DND-41 (cell line): ENCODE results near the gene PARP4.
"Not testable (repeated sequence)": the region's sequence is repeated elsewhere in the genome, so short reads cannot be mapped to it uniquely, and the experiment has no call there.

Experiments
- ATAC-seq: fragments of 200-7000 bp; cut with Tn5 transposase; 3 replicates; pipeline ENCODE4 v1.9.1; 2021; ENCODE audit warnings: low read depth; ENCODE audit not compliant: insufficient read depth
- DNase-seq: peaks from one replicate; pipeline ENCODE4 v3.0.0-alpha.2; 2020
- H2AFZ ChIP-seq: 2 replicates; pipeline ENCODE4 v1.6.0; 2012; ENCODE audit warnings: low read depth, low read length
- H3K27ac ChIP-seq: 2 replicates; pipeline ENCODE4 v1.5.1; 2012; ENCODE audit warnings: low read length, inconsistent platforms
- H3K27me3 ChIP-seq: fragments of 200-600 bp; sonication (generic); 2 replicates; pipeline ENCODE4 v1.6.0; 2012; ENCODE audit warnings: low read length, mild to moderate bottlenecking, inconsistent platforms; ENCODE audit not compliant: insufficient read depth, poor library complexity
- H3K36me3 ChIP-seq: 2 replicates; pipeline ENCODE4 v1.5.1; 2012; ENCODE audit warnings: low read length, inconsistent platforms; ENCODE audit not compliant: insufficient read depth
- H3K4me1 ChIP-seq: 2 replicates; pipeline ENCODE4 v1.5.1; 2012; ENCODE audit warnings: mild to moderate bottlenecking, low read length; ENCODE audit not compliant: insufficient read depth
- H3K4me2 ChIP-seq: 2 replicates; pipeline ENCODE4 v1.6.0; 2012; ENCODE audit warnings: mild to moderate bottlenecking, moderate library complexity, low read length, inconsistent platforms; ENCODE audit not compliant: insufficient read depth
- H3K4me3 ChIP-seq, 2 experiments: fragments of 200-600 bp in 1 of 2; shearing (Covaris generic) in 1 of 2; 2 replicates each; pipeline ENCODE4 v1.5.1; 2012 to 2016; ENCODE audit warnings: inconsistent platforms in 2 of 2, low read length in 2 of 2, mild to moderate bottlenecking in 2 of 2, low read depth in 1 of 2, moderate library complexity in 1 of 2
- H3K79me2 ChIP-seq: 2 replicates; pipeline ENCODE4 v1.6.0; 2012; ENCODE audit warnings: low read length, inconsistent platforms; ENCODE audit not compliant: insufficient read depth
- H3K9ac ChIP-seq: 2 replicates; pipeline ENCODE4 v1.6.0; 2012; ENCODE audit warnings: low read depth, mild to moderate bottlenecking, inconsistent platforms, low read length, moderate library complexity
- H3K9me3 ChIP-seq: 2 replicates; pipeline ENCODE4 v1.5.1; 2012; ENCODE audit warnings: low read length, moderate library complexity, mild to moderate bottlenecking, inconsistent platforms; ENCODE audit not compliant: insufficient read depth, severe bottlenecking
- H4K20me1 ChIP-seq: 2 replicates; pipeline ENCODE4 v1.6.0; 2012; ENCODE audit warnings: low read length; ENCODE audit not compliant: insufficient read depth
- CTCF ChIP-seq: IDR thresholded peaks from 2 replicates; pipeline ENCODE4 v1.5.1; 2012; ENCODE audit warnings: borderline replicate concordance, low read length, moderate library complexity, mild to moderate bottlenecking; ENCODE audit not compliant: poor library complexity, severe bottlenecking; ENCODE audit errors: extremely low read depth
- EZH2 ChIP-seq: IDR thresholded peaks from 3 replicates; pipeline ENCODE4 v1.6.1; 2012; ENCODE audit warnings: borderline replicate concordance, low read depth, mild to moderate bottlenecking, moderate library complexity, low read length, inconsistent platforms; ENCODE audit not compliant: severe bottlenecking

Gene PARP4

GRCh38 chr13:24493356-24493755, 19.2 kb downstream of the PARP4 start:
- no peaks in the 10 kb centered on the region for H3K9me3 ChIP-seq
- no peak for ATAC-seq
- no peak overlapping the region for H2AFZ ChIP-seq
- H3K9ac ChIP-seq = no peak overlapping the region
- no peaks in the 10 kb centered on the region for H3K27me3 ChIP-seq
- TF ChIP-seq EZH2 (no peak), CTCF (no peak)
- H4K20me1 ChIP-seq = no peaks in the 10 kb centered on the region
- DNase-seq = no peak
- no peaks in the 10 kb centered on the region for H3K79me2 ChIP-seq
- no peak overlapping the region for H3K4me2 ChIP-seq
- no peaks in the 10 kb centered on the region for H3K4me1 ChIP-seq
- no peak overlapping the region for H3K4me3 ChIP-seq
- peaks cover 84% of the 10 kb centered on the region for H3K36me3 ChIP-seq
- no peak overlapping the region for H3K27ac ChIP-seq

DNA sequence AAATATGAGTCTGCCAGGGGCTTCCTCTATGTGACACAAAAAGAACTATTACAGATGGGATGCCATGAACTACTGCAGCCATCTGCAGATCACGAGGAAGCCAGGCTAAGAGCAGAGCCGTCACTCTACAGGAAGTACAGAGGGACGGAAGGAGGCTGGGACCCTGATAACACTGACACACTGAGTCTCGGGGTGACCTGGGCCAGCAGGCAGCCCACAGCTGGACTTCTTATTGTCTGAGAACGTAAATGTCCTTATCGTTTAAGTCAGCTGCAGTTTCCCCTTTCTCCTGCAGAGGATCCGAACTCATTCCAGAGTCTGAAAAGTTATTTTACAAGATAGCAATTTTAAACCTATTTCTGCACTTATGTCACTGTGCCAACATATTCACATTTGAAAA, 20.7 kb downstream of the PARP4 start:
- no peaks in the 10 kb centered on the region for H3K27me3 ChIP-seq
- H3K79me2 ChIP-seq = no peaks in the 10 kb centered on the region
- no peak overlapping the region for H3K4me3 ChIP-seq
- H3K9me3 ChIP-seq = no peaks in the 10 kb centered on the region
- TF ChIP-seq EZH2 = no peak
- TF ChIP-seq CTCF = peak; percentile 9
- H2AFZ ChIP-seq = no peak overlapping the region
- H3K27ac ChIP-seq = no peak overlapping the region
- no peak overlapping the region for H3K4me2 ChIP-seq
- no peak for ATAC-seq
- peaks cover 72% of the 10 kb centered on the region for H3K36me3 ChIP-seq
- H4K20me1 ChIP-seq = no peaks in the 10 kb centered on the region
- no peaks in the 10 kb centered on the region for H3K4me1 ChIP-seq
- DNase-seq = no peak
- no peak overlapping the region for H3K9ac ChIP-seq

DNA sequence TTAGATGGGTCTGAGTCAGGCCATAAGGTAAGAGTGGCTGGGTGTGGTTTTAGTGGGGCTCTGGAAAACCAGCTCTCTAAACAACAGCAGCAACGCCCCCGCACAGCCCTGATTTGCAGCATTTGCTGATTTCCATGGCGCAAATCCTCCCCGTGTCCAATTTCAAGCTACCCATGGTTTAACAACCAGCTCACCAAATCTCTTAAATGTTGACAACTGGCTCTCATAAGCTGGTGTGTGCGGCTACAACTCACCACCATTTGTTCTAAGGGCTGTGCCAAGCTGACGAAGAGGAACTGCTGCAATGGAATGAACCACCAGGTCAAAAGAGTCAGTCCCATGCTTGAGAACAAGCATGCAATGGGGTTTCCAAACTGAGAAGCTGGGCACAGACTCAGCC, 22.9 kb downstream of the PARP4 start:
- Histone ChIP-seq H3K4me1 (no peaks in the 10 kb centered on the region), H3K27ac (no peak overlapping the region), H3K79me2 (no peaks in the 10 kb centered on the region), H3K4me2 (no peak overlapping the region), H3K36me3 (peaks cover 61% of the 10 kb centered on the region), H2AFZ (no peak overlapping the region), H3K9ac (no peak overlapping the region), H3K4me3 (no peak overlapping the region), H3K27me3 (no peaks in the 10 kb centered on the region), H3K9me3 (no peaks in the 10 kb centered on the region), H4K20me1 (no peaks in the 10 kb centered on the region)
- ATAC-seq (no peak), DNase-seq (no peak)
- TF ChIP-seq CTCF = no peak
- TF ChIP-seq EZH2 = no peak

GRCh38 chr13:24488092-24488491, 24.5 kb downstream of the PARP4 start:
- H3K9ac ChIP-seq, H3K9me3 ChIP-seq, H2AFZ ChIP-seq, H4K20me1 ChIP-seq, H3K27me3 ChIP-seq, H3K27ac ChIP-seq, DNase-seq, ATAC-seq, H3K79me2 ChIP-seq, H3K4me2 ChIP-seq, H3K4me3 ChIP-seq, H3K4me1 ChIP-seq: not testable (repeated sequence)
- H3K36me3 ChIP-seq = peaks cover 59% of the 10 kb centered on the region

GRCh38 chr13:24486017-24486657, 26.4 kb downstream of the PARP4 start:
- H3K4me1 ChIP-seq, H3K9me3 ChIP-seq, H4K20me1 ChIP-seq, H3K4me2 ChIP-seq, DNase-seq, H3K4me3 ChIP-seq, H2AFZ ChIP-seq, H3K9ac ChIP-seq, H3K27ac ChIP-seq, H3K27me3 ChIP-seq, ATAC-seq, H3K79me2 ChIP-seq: not testable (repeated sequence)
- peaks cover 57% of the 10 kb centered on the region for H3K36me3 ChIP-seq
